Activated naive CD4-positive, alpha-beta T cell treated with anti-CD3 and anti-CD28 coated beads, Interleukin-2, amount 50 U/mL, for 72 hours (primary cell): ENCODE results near the gene RRBP1. TPM values are rescaled to one million over a fixed set of nuclear protein-coding genes. Genes with fewer than 3 reads are reported as not detected.

Experiments
- ATAC-seq, 2 donors: fragments of 150-1000 bp; cut with Tn5 transposase; 2 replicates each; pipeline ENCODE4 v1.10.0; 2021; ENCODE audit warnings: mild to moderate bottlenecking in 2 of 2, moderate library complexity in 2 of 2
- DNase-seq, 2 donors: peaks; one replicate each; pipeline ENCODE4 v3.0.0; 2021 to 2022; ENCODE audit warnings: low spot score in 2 of 2
- H3K27ac Mint-ChIP-seq, 2 donors: one replicate each; pipeline ENCODE4 v1.8.0; 2022; ENCODE audit warnings: mild to moderate bottlenecking in 2 of 2, mixed read lengths in 2 of 2
- H3K36me3 Mint-ChIP-seq, 2 donors: one replicate each; pipeline ENCODE4 v1.8.0; 2022; ENCODE audit warnings: mixed read lengths in 2 of 2
- H3K9me3 Mint-ChIP-seq, 2 donors: one replicate each; pipeline ENCODE4 v1.8.0; 2022; ENCODE audit warnings: mixed read lengths in 2 of 2
- total RNA-seq, 2 donors: library from RNA; stranded (reverse); gene quantifications; one replicate each; pipeline ENCODE4 v1.2.3, GENCODE V29; 2022

Gene RRBP1
- total RNA-seq, 2 donors from 2014 or later = 23.4 to 38.1 TPM

GRCh38 chr20:17627101-17627955, 54.7 kb downstream of the RRBP1 start:
- Mint-ChIP-seq H3K9me3 (no peaks in the 10 kb centered on the region), H3K36me3 (no peaks in the 10 kb centered on the region), H3K27ac (peak overlapping the region in 1 of 2 donors; percentile 57)
- DNase-seq (no peak), ATAC-seq (no peak)

- Mint-ChIP-seq H3K9me3 (no peaks in the 10 kb centered on the region), H3K36me3 (no peaks in the 10 kb centered on the region), H3K27ac (peak overlapping the region; percentile 34 to 52)
- ATAC-seq (no peak), DNase-seq (no peak)
Measured at GRCh38 chr20:17626217-17627007, 55.6 kb downstream of the RRBP1 start.

GRCh38 chr20:17625246-17626051, 56.6 kb downstream of the RRBP1 start:
- H3K36me3 Mint-ChIP-seq = no peaks in the 10 kb centered on the region
- DNase-seq (no peak), ATAC-seq (no peak)
- H3K27ac Mint-ChIP-seq = peak overlapping the region in 1 of 2 donors; percentile 34
- H3K9me3 Mint-ChIP-seq = no peaks in the 10 kb centered on the region

GRCh38 chr20:17624551-17625245, 57.3 kb downstream of the RRBP1 start:
- Mint-ChIP-seq H3K9me3 (no peaks in the 10 kb centered on the region), H3K36me3 (no peaks in the 10 kb centered on the region), H3K27ac (no peak overlapping the region)
- ATAC-seq (no peak), DNase-seq (no peak)

GRCh38 chr20:17624070-17624469, 58.0 kb downstream of the RRBP1 start:
- ATAC-seq (no peak), DNase-seq (no peak)
- H3K36me3 Mint-ChIP-seq = no peaks in the 10 kb centered on the region
- no peaks in the 10 kb centered on the region for H3K9me3 Mint-ChIP-seq
- no peak overlapping the region for H3K27ac Mint-ChIP-seq

- DNase-seq (peak in 1 of 2 donors; percentile 26), ATAC-seq (no peak)
- no peak overlapping the region for H3K27ac Mint-ChIP-seq
- no peaks in the 10 kb centered on the region for H3K36me3 Mint-ChIP-seq
- H3K9me3 Mint-ChIP-seq = no peaks in the 10 kb centered on the region
Measured at GRCh38 chr20:17622851-17623508, 59.1 kb downstream of the RRBP1 start.

GRCh38 chr20:17622086-17622850, 59.8 kb downstream of the RRBP1 start:
- Mint-ChIP-seq H3K27ac (peak overlapping the region in 1 of 2 donors; percentile 49), H3K36me3 (no peaks in the 10 kb centered on the region), H3K9me3 (no peaks in the 10 kb centered on the region)
- ATAC-seq (no peak), DNase-seq (peak in 1 of 2 donors; percentile 30)

- H3K9me3 Mint-ChIP-seq = no peaks in the 10 kb centered on the region
- H3K36me3 Mint-ChIP-seq = no peaks in the 10 kb centered on the region
- ATAC-seq = no peak
Measured at GRCh38 chr20:17621229-17621968, 60.6 kb downstream of the RRBP1 start.

GRCh38 chr20:17620371-17621228, 61.4 kb downstream of the RRBP1 start:
- H3K36me3 Mint-ChIP-seq = no peaks in the 10 kb centered on the region
- no peak for ATAC-seq
- H3K27ac Mint-ChIP-seq = no peak overlapping the region
- peak in 1 of 2 donors; percentile 44 for DNase-seq
- no peaks in the 10 kb centered on the region for H3K9me3 Mint-ChIP-seq

More at GRCh38 chr20:17621229-17621968, 60.6 kb downstream of the RRBP1 start:
- peak overlapping the region in 1 of 2 donors; percentile 49 for H3K27ac Mint-ChIP-seq
- peak in 1 of 2 donors; percentile 38 for DNase-seq

- no peaks in the 10 kb centered on the region for H3K36me3 Mint-ChIP-seq
Measured at GRCh38 chr20:17619351-17620093, 62.5 kb downstream of the RRBP1 start.

GRCh38 chr20:17618673-17619013, 63.4 kb downstream of the RRBP1 start:
- H3K36me3 Mint-ChIP-seq = no peaks in the 10 kb centered on the region
- DNase-seq (no peak), ATAC-seq (no peak)
- no peaks in the 10 kb centered on the region for H3K9me3 Mint-ChIP-seq
- peak overlapping the region in 1 of 2 donors; percentile 86 for H3K27ac Mint-ChIP-seq

More at GRCh38 chr20:17619351-17620093, 62.5 kb downstream of the RRBP1 start:
- DNase-seq (no peak), ATAC-seq (no peak)
- H3K9me3 Mint-ChIP-seq = no peaks in the 10 kb centered on the region
- H3K27ac Mint-ChIP-seq = no peak overlapping the region

- peak overlapping the region in 1 of 2 donors; percentile 86 for H3K27ac Mint-ChIP-seq
- peak in 1 of 2 donors; percentile 51 for DNase-seq
- no peak for ATAC-seq
- no peaks in the 10 kb centered on the region for H3K9me3 Mint-ChIP-seq
- no peaks in the 10 kb centered on the region for H3K36me3 Mint-ChIP-seq
Measured at GRCh38 chr20:17617868-17618672, 64.0 kb downstream of the RRBP1 start.
